Keratinocyte (primary cell): ENCODE measurements around the gene CILP2.

Experiments used
- CTCF ChIP-seq, 3 experiments: IDR thresholded peaks in 1 of 3; conservative IDR thresholded peaks in 1 of 3; optimal IDR thresholded peaks in 1 of 3; 2 replicates in 2 of 3; 3 replicates in 1 of 3; pipeline versions ENCODE3 to v1.5.1; 2011; ENCODE audit warnings: low read length in 3 of 3, mild to moderate bottlenecking in 3 of 3, moderate library complexity in 2 of 3, control low read depth in 1 of 3, inconsistent platforms in 1 of 3; ENCODE audit not compliant: insufficient read depth in 2 of 3; ENCODE audit errors: extremely low read depth in 1 of 3
- EZH2 ChIP-seq: IDR thresholded peaks from one replicate; pipeline ENCODE4 v1.6.1; 2012; ENCODE audit warnings: inconsistent platforms, mild to moderate bottlenecking, low read length, moderate library complexity

- TF ChIP-seq CTCF (optimal IDR thresholded peaks at IDR 0.05 in 1 of 3, IDR thresholded peaks at IDR 0.05 in 1 of 3, conservative IDR thresholded peaks at IDR 0.05 in 1 of 3; ENCODE audit: extremely low read depth in 1 of 3, insufficient read depth in 2 of 3, low read length in 3 of 3) = no peak
- no peak for TF ChIP-seq EZH2
Measured at GRCh38 chr19:19491321-19492025, 46.6 kb upstream of the CILP2 start.
